Astrocyte (in vitro differentiated cells and primary cell): ENCODE measurements around the gene OSBPL6.

Source experiments
- CTCF ChIP-seq: IDR thresholded peaks from 2 replicates; pipeline ENCODE4 v1.5.1; 2011; ENCODE audit warnings: low read depth, mild to moderate bottlenecking, inconsistent platforms, low read length, moderate library complexity; ENCODE audit not compliant: insufficient read depth
- EZH2 ChIP-seq: IDR thresholded peaks from 2 replicates; pipeline ENCODE4 v1.6.1; 2012; ENCODE audit warnings: mild to moderate bottlenecking, low read length, inconsistent platforms; ENCODE audit not compliant: insufficient read depth

- TF ChIP-seq CTCF (no peak), EZH2 (no peak)
These were observed 136.1 kb downstream of the OSBPL6 start for GRCh38 chr2:178330175-178331017.
